K562 (cell line): ENCODE results near the gene HNRNPU. TPM values are rescaled to one million over a fixed set of nuclear protein-coding genes. Genes with fewer than 3 reads are reported as not detected.

ENCODE experiments used
- ARNT ChIP-seq, 2 experiments: fragments of 450-650 bp; IDR thresholded peaks; 2 replicates each; pipeline ENCODE4 v1.6.1; 2016; ENCODE audit warnings: mild to moderate bottlenecking in 1 of 2
- ATF1 ChIP-seq, 2 experiments: fragments of 450-650 bp in 1 of 2; IDR thresholded peaks; 2 replicates each; pipeline ENCODE4 v1.6.1; 2016; ENCODE audit warnings: missing compliant biosample characterization in 1 of 2, missing genetic modification characterization in 1 of 2
- C11orf30 ChIP-seq: fragments of 450-650 bp; IDR thresholded peaks from 2 replicates; pipeline ENCODE4 v1.6.1; 2016; ENCODE audit warnings: low read depth, mild to moderate bottlenecking
- CEBPB ChIP-seq: fragments of 450-650 bp; IDR thresholded peaks from 2 replicates; pipeline ENCODE4 v1.6.1; 2016; ENCODE audit warnings: missing genetic modification characterization, missing compliant biosample characterization
- HBP1 ChIP-seq: fragments of 450-650 bp; formaldehyde crosslinking; IDR thresholded peaks from 2 replicates; pipeline ENCODE4 v1.4.0; 2022; ENCODE audit warnings: missing genetic modification characterization
- IRF1 ChIP-seq: sonication (generic); formaldehyde crosslinking; IDR thresholded peaks from 2 replicates; pipeline ENCODE4 v1.8.0; 2022; ENCODE audit warnings: missing genetic modification reagents, mild to moderate bottlenecking, borderline replicate concordance
- MAX ChIP-seq: sonication (generic); formaldehyde crosslinking; IDR thresholded peaks from 2 replicates; pipeline ENCODE4 v1.9.0; 2022; ENCODE audit warnings: mild to moderate bottlenecking, missing genetic modification reagents
- MCM7 ChIP-seq, 2 experiments: fragments of 450-650 bp; IDR thresholded peaks; 2 replicates each; pipeline ENCODE4 v1.6.1; 2016 to 2018
- RBM14 ChIP-seq: fragments of 200-400 bp; formaldehyde crosslinking; IDR thresholded peaks from 2 replicates; pipeline ENCODE4 v1.6.1; 2018; ENCODE audit warnings: low read depth, mild to moderate bottlenecking, low read length, moderate library complexity, borderline replicate concordance; ENCODE audit not compliant: insufficient read depth
- SMAD3 ChIP-seq: fragments of 450-650 bp; formaldehyde crosslinking; conservative IDR thresholded peaks from 2 replicates; pipeline ENCODE4 v1.4.0; 2020; ENCODE audit warnings: mild to moderate bottlenecking
- TEAD4 ChIP-seq, 2 experiments: sonication (generic) in 1 of 2; formaldehyde crosslinking in 1 of 2; IDR thresholded peaks; 2 replicates each; pipeline versions ENCODE4 v1.6.1 to v1.8.0; 2012 to 2022; ENCODE audit warnings: borderline replicate concordance in 1 of 2, inconsistent platforms in 1 of 2, low read length in 1 of 2, mild to moderate bottlenecking in 1 of 2, missing genetic modification reagents in 1 of 2
- ZBTB2 ChIP-seq: fragments of 450-650 bp; IDR thresholded peaks from 2 replicates; pipeline ENCODE4 v1.6.1; 2016; ENCODE audit warnings: antibody characterized with exemption
- ZNF133 ChIP-seq: fragments of 250-450 bp; sonication (Bioruptor Pico); IDR thresholded peaks from 2 replicates; pipeline ENCODE4 v1.4.0; 2020; ENCODE audit warnings: mild to moderate bottlenecking
- ZNF518B ChIP-seq: fragments of 250-450 bp; sonication (Bioruptor Pico); IDR thresholded peaks from 2 replicates; pipeline ENCODE4 v1.5.0; 2021; ENCODE audit warnings: mild to moderate bottlenecking, moderate library complexity
- ZNF830 ChIP-seq: fragments of 250-450 bp; sonication (Bioruptor Pico); IDR thresholded peaks from 2 replicates; pipeline ENCODE4 v1.5.0; 2021; ENCODE audit warnings: mild to moderate bottlenecking
- polyA plus RNA-seq, 8 experiments: library from polyadenylated mRNA; depleted of rRNA in 4 of 8; stranded (reverse) in 5 of 8; unstranded in 3 of 8; fragments of >200 nt; fragmentation: Nextera tagmentation in 2 of 8; fragmentation: Illumina TruSeq in 1 of 8; extraction: Ambion mirVana in 2 of 8; extraction: Trizol in 1 of 8; gene quantifications; 2 replicates each; pipeline versions ENCODE4 v1.2.1 to v1.2.3, GENCODE V29; 2011 to 2014; ENCODE audit warnings: inconsistent platforms in 1 of 8, missing spikeins in 1 of 8
- total RNA-seq, 7 experiments: library from RNA; depleted of rRNA in 6 of 7; stranded (reverse); fragments of >200 nt in 6 of 7; fragmentation: Illumina TruSeq in 2 of 7; extraction: Trizol in 2 of 7; gene quantifications; 2 replicates each; pipeline versions ENCODE4 v1.2.1 to v1.2.3, GENCODE V29; 2011 to 2021; ENCODE audit warnings: low replicate concordance in 1 of 7

HNRNPU gene
- total and polyA plus RNA-seq, 9 of the 15 experiments (the other 6 are each of a cell fraction or from before 2014, with no cell fraction given), result 159 to 777 (median 577) TPM

GRCh38 chr1:244833734-244834542 lies 30.4 kb downstream of the HNRNPU start (continued):
- no peak for TF ChIP-seq MAX (CRISPR knock-in tag)
- no peak for TF ChIP-seq IRF1 (CRISPR knock-in tag)
- TF ChIP-seq CEBPB (tag), result no peak
- no peak for TF ChIP-seq ZNF133 (CRISPR knock-in tag)
- TF ChIP-seq RBM14, result no peak
- no peak for TF ChIP-seq MCM7 (IDR thresholded peaks at IDR 0.05)
- TF ChIP-seq ATF1 (CRISPR knock-in tag; IDR thresholded peaks at IDR 0.05), result no peak
- no peak for TF ChIP-seq ATF1 (tag; IDR thresholded peaks at IDR 0.05)
- TF ChIP-seq ZBTB2, result no peak
- TF ChIP-seq TEAD4 (IDR thresholded peaks at IDR 0.05; ENCODE audit: low read length), result no peak
- no peak for TF ChIP-seq TEAD4 (CRISPR knock-in tag; IDR thresholded peaks at IDR 0.05; ENCODE audit: borderline replicate concordance)
- TF ChIP-seq ZNF830 (CRISPR knock-in tag), result 0 out of 2 replicates have a peak, but pooled peaks have one; percentile 53
- no peak for TF ChIP-seq SMAD3
- TF ChIP-seq ZNF518B, result no peak
- TF ChIP-seq HBP1, result peak; percentile 89
- TF ChIP-seq ARNT (IDR thresholded peaks at IDR 0.05), result 0 out of 4 replicates have a peak, but pooled peaks of 1 of the 2 experiments have one; percentile 21
- no peak for TF ChIP-seq C11orf30
